Activated naive CD4-positive, alpha-beta T cell treated with anti-CD3 and anti-CD28 coated beads, Interleukin-2, amount 50 U/mL, for 72 hours (primary cell): Measurements from ENCODE around the gene CAPN13. TPM values are rescaled to one million over a fixed set of nuclear protein-coding genes. Genes with fewer than 3 reads are reported as not detected.

Experiments
- ATAC-seq, 2 donors: fragments of 150-1000 bp; cut with Tn5 transposase; 2 replicates each; pipeline ENCODE4 v1.10.0; 2021; ENCODE audit warnings: mild to moderate bottlenecking in 2 of 2, moderate library complexity in 2 of 2
- DNase-seq, 2 donors: peaks; one replicate each; pipeline ENCODE4 v3.0.0; 2021 to 2022; ENCODE audit warnings: low spot score in 2 of 2
- H3K27ac Mint-ChIP-seq, 2 donors: one replicate each; pipeline ENCODE4 v1.8.0; 2022; ENCODE audit warnings: mild to moderate bottlenecking in 2 of 2, mixed read lengths in 2 of 2
- H3K36me3 Mint-ChIP-seq, 2 donors: one replicate each; pipeline ENCODE4 v1.8.0; 2022; ENCODE audit warnings: mixed read lengths in 2 of 2
- H3K9me3 Mint-ChIP-seq, 2 donors: one replicate each; pipeline ENCODE4 v1.8.0; 2022; ENCODE audit warnings: mixed read lengths in 2 of 2
- total RNA-seq, 2 donors: library from RNA; stranded (reverse); gene quantifications; one replicate each; pipeline ENCODE4 v1.2.3, GENCODE V29; 2022

The CAPN13 gene, protein sequence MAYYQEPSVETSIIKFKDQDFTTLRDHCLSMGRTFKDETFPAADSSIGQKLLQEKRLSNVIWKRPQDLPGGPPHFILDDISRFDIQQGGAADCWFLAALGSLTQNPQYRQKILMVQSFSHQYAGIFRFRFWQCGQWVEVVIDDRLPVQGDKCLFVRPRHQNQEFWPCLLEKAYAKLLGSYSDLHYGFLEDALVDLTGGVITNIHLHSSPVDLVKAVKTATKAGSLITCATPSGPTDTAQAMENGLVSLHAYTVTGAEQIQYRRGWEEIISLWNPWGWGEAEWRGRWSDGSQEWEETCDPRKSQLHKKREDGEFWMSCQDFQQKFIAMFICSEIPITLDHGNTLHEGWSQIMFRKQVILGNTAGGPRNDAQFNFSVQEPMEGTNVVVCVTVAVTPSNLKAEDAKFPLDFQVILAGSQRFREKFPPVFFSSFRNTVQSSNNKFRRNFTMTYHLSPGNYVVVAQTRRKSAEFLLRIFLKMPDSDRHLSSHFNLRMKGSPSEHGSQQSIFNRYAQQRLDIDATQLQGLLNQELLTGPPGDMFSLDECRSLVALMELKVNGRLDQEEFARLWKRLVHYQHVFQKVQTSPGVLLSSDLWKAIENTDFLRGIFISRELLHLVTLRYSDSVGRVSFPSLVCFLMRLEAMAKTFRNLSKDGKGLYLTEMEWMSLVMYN
- not detected for total RNA-seq

DNA sequence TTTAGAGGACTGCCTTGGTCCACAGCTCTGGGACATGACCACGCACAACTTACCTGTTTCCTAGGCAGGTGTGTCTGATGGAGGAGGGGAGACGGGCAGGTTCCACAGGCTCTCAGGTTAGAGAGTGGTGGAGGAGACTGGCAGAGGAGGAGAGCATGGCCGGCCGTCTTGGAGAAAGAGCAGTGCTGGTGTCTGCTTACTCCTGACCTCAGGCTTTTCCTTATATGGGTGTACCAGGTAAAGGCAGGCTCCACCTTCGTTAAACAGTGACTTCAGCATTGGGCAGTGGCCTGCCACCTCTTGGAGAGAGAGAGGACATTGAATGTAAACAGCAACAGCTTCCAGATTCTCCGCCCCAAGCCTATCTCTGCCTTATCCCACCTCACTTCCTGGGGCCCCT lies at the start of gene CAPN13:
CAPN13 (minus strand) TSS at position 198 of the 400 bp plus-strand sequence. CDS start 20,121 bp downstream, outside the sequence.
- H3K27ac Mint-ChIP-seq: no peak within 1 kb of the TSS
- ATAC-seq (no peak), DNase-seq (no peak)
- no peaks in the 10 kb centered on the region for H3K9me3 Mint-ChIP-seq
- no peaks in the 10 kb centered on the region for H3K36me3 Mint-ChIP-seq

DNA sequence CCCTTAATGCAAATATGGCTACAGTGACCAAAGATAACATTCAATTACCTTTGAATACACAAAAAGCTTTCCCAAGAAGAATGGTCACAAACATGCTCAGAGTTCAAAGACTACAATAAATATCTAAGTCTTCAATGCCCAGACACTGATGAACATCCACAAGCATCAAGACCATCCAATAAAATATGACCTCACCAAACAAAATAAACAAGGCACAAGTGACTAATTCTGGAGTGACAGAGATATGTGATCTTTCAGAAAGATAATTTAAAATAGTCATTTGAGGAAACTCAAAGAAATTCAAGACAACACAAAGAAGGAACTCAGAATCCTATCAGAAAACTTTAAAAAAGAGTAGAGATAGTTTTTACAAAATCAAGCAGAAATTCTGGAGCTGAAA lies 40.6 kb upstream of the CAPN13 start:
- peaks cover 9 to 27% of the 10 kb centered on the region in 2 donors for H3K36me3 Mint-ChIP-seq

DNA sequence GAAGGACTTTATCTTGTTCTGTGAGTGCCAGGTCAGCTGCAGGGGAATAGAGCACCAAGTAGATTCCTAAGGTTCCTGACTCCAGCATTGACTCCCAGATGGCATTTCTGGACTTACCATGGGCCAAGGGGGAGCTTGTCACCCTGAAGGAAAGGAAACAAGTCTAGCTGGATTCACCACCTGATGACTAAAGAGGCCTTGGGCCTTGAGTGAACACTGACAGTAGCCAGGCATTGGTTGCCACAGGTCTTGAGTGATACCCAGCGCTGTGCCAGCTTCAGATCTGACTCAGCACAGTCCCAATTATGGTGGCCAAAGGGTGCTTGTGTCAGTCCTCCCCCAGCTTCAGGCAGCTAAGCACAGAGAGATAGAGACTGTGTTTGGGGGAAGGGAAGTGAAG lies 40.1 kb upstream of the CAPN13 start:
- H3K9me3 Mint-ChIP-seq: peaks cover 5 to 13% of the 10 kb centered on the region in 2 donors
- H3K27ac Mint-ChIP-seq: no peak overlapping the region
- DNase-seq (no peak), ATAC-seq (no peak)
- H3K36me3 Mint-ChIP-seq: peaks cover 9 to 27% of the 10 kb centered on the region in 2 donors

More for the DNA sequence above, 40.6 kb upstream of the CAPN13 start:
- Mint-ChIP-seq H3K27ac (no peak overlapping the region), H3K9me3 (peaks cover 5 to 13% of the 10 kb centered on the region in 2 donors)
- no peak for ATAC-seq
- no peak for DNase-seq

DNA sequence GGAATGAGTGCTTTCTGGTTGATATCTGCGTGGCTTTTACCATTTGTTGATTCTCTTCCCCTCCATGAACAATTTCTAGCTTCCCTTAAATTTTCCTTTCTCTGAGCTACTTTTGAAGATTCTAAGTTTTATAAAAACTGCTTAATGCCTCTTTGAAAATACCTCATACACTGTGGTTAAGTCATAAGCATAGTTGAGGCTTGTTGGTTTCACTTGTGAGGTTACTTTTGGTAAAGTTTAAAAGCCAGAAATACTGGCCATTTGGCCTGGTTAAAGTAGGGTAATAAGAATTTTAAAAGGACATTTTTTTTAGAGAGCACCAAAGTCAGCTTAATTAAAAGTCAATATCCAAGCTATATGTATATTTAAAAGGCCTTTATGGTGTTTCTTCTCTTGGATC lies 21.3 kb upstream of the CAPN13 start:
- ATAC-seq: no peak
- peaks cover 0 to 16% of the 10 kb centered on the region in 2 donors for H3K36me3 Mint-ChIP-seq
- DNase-seq: no peak
- peaks cover 5 to 16% of the 10 kb centered on the region in 2 donors for H3K9me3 Mint-ChIP-seq
- no peak overlapping the region for H3K27ac Mint-ChIP-seq

DNA sequence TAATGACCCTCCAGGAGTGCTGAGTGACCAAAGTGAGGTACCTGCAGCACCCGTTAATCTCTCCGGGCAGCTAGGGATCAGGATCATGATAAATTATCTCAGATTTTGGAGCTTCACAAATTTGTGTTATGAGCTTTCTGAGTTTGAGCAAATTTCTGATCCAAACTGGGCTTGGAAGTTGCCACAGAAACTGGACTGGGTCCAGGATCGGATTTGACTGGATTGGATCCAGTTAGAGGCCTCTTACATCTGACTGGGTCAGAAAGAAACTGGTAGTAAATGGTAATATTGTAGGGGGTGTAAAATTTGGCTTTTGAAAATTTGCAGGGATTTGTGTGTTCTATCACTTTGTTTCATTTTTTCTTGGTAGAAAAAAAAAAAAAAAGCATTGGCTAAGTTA lies 19.7 kb upstream of the CAPN13 start:
- H3K27ac Mint-ChIP-seq: peak overlapping the region in 1 of 2 donors; percentile 36
- ATAC-seq (no peak), DNase-seq (no peak)
- peaks cover 5 to 16% of the 10 kb centered on the region in 2 donors for H3K9me3 Mint-ChIP-seq
- H3K36me3 Mint-ChIP-seq: peaks cover 0 to 16% of the 10 kb centered on the region in 2 donors

DNA sequence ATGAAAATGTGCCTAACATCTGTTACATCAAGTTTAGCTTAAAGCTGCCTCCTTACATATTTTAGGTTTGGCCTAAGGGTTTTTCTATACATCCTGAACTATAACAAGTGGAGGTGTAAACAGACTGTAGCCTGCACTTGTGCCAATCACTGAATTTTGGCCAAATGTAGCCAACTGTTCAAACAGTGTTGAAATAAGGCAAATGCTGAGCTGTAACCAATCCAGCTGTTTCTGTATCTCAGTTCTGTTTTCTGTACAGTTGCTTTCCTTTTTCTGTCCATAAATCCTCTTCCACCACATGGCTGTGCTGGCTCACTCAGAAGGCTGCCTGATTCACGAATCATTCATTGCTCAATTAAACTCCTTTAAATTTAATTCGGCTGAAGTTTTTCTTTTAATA lies 19.2 kb upstream of the CAPN13 start:
- Mint-ChIP-seq H3K36me3 (peaks cover 0 to 16% of the 10 kb centered on the region in 2 donors), H3K9me3 (peaks cover 5 to 16% of the 10 kb centered on the region in 2 donors), H3K27ac (peak overlapping the region in 1 of 2 donors; percentile 36)
- ATAC-seq: no peak
- DNase-seq: no peak

DNA sequence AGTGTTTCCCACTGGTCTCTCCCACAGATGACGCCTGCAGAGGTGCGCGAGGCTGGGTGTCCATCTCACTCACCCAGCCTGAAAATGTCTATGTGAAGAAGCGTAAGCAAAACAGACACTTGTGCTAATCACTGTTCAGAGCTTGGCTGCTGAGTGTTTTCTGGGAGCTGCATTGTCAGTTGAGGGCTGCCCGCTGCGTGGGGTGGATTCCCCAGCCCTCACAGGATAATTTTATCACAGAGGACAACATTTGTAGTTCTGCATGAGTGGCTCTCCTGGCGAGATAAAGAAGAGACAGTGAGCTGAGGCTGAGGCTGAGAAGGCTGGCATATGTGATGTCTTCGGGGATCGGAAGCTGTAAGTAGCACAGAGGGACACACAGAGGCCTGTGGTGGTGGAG lies 16.2 kb upstream of the CAPN13 start:
- H3K9me3 Mint-ChIP-seq: peaks cover 0 to 4% of the 10 kb centered on the region in 2 donors
- peaks cover 0 to 7% of the 10 kb centered on the region in 2 donors for H3K36me3 Mint-ChIP-seq
- no peak overlapping the region for H3K27ac Mint-ChIP-seq
- ATAC-seq (no peak), DNase-seq (no peak)

DNA sequence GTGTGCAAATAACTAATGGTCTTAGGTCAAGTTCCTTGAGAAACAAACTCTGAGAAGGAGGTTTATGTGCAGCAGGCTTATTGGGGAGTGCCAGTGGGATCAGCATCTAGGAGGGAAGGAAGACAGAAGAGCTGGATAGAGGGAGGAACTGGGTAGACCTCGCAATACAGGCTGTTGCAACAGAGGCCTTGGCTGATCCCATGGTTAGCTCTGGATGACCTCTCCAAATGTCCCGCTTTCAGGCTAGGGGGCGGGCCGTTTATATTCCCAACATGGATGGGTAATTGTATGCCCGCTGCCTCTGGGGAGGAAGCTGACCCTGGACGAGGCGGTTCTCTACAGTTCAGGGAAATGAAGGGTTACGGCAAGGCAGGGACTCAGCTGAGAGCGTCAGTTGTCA lies 14.7 kb upstream of the CAPN13 start:
- Mint-ChIP-seq H3K27ac (no peak overlapping the region), H3K36me3 (peaks cover 0 to 5% of the 10 kb centered on the region in 2 donors), H3K9me3 (peaks cover 0 to 3% of the 10 kb centered on the region in 2 donors)
- DNase-seq (no peak), ATAC-seq (no peak)

DNA sequence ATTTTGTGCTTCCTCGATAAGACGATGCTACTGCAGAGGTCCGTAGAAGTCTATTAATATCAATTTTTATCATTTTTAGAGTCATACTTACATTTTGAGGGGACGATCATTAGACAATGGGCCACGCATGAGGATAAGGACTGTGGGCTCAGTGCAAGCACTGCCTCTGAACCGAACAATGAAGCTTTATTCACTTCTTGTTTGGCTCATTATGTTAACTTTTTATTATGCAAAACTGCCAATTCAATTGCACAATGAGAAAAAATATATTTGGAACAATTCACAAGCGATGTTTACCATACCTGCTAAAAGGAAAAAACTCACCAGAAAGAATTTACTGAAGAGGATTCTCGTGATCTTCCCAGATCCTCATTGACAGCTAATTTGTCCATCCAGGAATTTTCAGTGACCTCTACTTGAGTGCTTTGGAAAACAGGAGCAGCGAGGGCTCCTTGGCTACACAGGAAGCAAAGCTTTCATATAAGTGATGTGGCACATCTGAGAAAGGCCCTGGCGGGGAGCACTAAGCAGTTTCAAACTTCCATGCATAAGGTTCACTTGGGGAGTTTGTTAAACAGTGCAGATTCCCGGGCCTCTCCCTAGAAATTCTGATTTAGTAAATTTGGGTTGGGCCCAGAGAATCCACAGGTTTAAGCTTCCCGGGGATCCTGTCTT lies 13.3 kb upstream of the CAPN13 start:
- Mint-ChIP-seq H3K9me3 (no peaks in the 10 kb centered on the region), H3K27ac (no peak overlapping the region), H3K36me3 (no peaks in the 10 kb centered on the region)
- DNase-seq (no peak), ATAC-seq (no peak)

DNA sequence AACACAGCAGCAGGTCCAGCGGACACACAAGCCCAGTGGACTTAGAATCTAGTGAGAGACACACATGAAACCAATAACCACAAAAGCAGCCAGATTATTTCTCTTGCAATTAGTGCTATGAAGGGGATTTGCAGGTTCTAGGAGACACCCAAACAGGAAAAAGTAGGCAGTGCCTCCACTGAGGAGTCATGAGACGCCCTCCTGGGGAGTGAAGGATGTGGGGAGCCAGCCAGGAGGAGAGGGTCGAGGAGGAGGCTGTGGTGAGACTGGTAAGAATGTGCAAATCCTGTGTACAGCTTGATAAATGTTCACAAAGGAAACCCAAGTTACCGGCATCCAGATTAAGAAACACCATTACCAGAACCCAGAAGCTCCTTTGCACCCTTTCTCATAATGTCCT lies 2.7 kb upstream of the CAPN13 start:
- no peaks in the 10 kb centered on the region for H3K36me3 Mint-ChIP-seq
- DNase-seq (no peak), ATAC-seq (no peak)
- H3K27ac Mint-ChIP-seq: no peak overlapping the region
- H3K9me3 Mint-ChIP-seq: no peaks in the 10 kb centered on the region

DNA sequence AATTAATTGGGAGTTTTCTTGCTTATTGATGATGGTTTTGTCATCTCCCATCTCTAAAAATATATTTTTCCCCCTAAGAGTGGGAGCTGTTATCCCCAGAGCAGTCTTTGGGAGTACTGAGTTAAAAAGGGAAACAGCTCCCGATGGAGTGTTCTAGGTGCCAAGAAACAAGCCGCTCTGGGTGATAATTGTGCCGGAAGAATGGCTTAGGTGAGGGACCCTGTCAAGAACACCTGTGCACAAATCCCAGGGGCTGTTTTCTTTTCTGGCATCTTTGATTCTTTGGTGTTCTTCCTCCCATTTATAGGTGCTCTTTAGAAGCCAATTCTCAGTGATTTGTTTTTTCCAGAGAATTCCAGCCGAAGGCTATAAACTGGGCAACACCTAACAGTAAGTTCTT lies 1.4 kb upstream of the CAPN13 start:
- ATAC-seq (no peak), DNase-seq (no peak)
- Mint-ChIP-seq H3K36me3 (no peaks in the 10 kb centered on the region), H3K9me3 (no peaks in the 10 kb centered on the region), H3K27ac (no peak overlapping the region)

DNA sequence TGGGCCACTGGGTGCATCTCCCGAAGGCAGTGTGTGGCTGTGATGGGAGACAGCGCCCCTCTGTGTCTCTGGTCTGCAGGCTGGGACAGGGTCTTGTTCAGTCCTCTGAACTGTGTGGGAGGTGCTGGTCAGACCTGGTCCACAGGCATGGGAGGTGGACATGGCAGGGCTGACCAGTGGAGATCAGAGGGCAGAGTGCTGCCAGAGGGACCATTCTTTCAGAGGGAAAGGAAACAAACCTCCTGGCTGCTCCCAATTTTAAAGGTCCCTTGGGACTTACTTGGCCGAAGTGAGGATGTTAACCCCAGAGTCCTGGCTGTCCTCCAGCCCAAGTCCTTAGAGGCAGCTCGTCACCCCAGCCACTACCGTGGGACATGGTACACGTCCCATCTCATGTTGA lies 4.0 kb downstream of the CAPN13 start:
- DNase-seq (no peak), ATAC-seq (no peak)
- H3K36me3 Mint-ChIP-seq: no peaks in the 10 kb centered on the region
- H3K27ac Mint-ChIP-seq: no peak overlapping the region
- H3K9me3 Mint-ChIP-seq: no peaks in the 10 kb centered on the region

DNA sequence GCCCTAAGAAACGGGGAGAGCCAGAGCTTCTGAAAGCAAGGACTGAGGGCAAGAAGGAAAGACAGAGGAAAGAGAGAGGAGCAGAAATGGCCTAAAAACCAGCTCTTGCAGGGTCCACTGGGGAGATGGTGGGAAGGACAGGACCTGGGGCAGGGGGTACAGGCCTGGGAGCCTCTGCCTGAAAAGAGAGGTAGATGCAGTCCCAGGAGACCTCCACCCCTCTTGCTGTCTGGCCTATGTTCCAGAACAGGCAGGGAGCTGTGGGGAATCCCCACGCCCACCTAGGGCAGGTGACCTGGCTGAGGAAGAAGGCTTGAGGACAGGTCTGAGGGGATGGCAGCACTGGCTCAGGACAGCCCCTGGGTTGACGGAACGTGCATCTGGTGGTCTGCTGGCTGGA lies 4.6 kb downstream of the CAPN13 start:
- no peak for DNase-seq
- no peaks in the 10 kb centered on the region for H3K9me3 Mint-ChIP-seq
- H3K36me3 Mint-ChIP-seq: no peaks in the 10 kb centered on the region
- H3K27ac Mint-ChIP-seq: no peak overlapping the region
- no peak for ATAC-seq

DNA sequence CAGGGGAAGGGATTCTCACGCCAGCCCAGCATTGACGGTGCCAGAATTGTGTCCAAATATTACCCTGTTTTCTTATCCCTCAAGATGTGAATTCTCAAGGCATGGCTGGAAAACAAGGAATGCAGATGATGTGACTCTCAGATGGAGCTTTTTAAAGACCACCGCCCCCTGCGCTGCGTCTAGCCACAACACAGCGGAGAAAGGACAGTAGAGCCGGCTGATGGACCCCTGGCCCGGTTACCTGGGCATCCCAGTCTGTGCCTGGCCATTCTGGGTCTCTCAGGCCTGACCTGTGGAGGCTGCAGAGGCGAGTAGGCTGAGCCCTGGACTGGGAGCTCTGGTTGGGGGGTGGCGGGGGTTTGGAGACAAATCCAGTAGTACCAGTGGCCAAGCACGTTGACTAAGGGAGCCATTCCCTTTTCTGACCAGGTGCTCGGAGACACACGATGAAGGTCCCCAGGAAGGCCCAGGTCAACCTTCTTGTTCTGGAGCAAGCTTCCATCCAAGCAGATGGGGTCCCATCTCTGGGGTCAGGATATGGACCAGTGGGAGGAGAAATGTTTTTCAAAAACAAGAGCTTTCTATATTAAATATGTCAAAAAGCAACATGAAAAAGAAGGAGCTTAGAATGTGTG lies 5.3 kb downstream of the CAPN13 start:
- H3K36me3 Mint-ChIP-seq: no peaks in the 10 kb centered on the region

DNA sequence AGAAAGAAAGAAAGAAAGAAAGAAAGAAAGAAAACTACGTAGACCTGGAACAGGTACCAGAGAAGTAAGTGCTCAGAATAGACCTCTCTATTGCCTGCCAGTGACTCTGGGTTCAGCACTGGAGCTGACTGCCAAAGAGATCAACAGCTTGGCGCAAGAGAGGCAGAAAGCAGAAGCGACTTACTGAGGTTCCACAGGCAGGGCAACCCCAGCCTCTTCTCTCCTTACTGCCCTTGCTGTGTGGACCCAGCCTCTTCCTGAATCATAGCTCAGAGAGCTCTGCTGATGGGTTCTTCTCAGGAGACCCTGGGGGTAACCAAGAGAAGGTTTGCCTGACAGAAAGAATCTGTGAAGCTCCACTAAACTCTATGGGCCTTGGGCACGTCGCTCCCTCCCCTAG lies 7.1 kb downstream of the CAPN13 start:
- Mint-ChIP-seq H3K27ac (no peak overlapping the region), H3K9me3 (no peaks in the 10 kb centered on the region), H3K36me3 (no peaks in the 10 kb centered on the region)
- DNase-seq (no peak), ATAC-seq (no peak)

More for the DNA sequence above, 5.3 kb downstream of the CAPN13 start:
- no peak for DNase-seq
- Mint-ChIP-seq H3K9me3 (no peaks in the 10 kb centered on the region), H3K27ac (no peak overlapping the region)
- no peak for ATAC-seq

DNA sequence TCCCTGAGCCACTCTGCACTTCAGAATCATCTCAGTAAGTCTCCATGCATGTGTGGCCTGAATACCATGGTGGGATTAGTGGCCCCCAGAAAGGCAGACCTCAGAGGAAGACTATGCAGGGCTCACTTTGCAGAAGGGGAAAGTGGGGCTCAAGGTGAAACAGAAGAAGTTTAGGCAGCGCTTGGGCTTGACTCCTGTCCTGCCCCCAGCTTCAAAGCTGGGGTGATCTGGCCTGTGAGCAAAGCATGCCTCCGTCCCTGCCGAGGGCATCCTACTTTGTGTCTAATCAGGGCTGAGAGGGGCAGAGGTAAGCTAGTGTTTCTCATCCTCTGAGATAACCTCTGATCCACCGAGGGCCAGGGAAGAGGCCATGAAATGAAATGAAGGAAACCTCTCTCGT lies 7.9 kb downstream of the CAPN13 start:
- ATAC-seq (no peak), DNase-seq (no peak)
- Mint-ChIP-seq H3K9me3 (no peaks in the 10 kb centered on the region), H3K27ac (no peak overlapping the region), H3K36me3 (no peaks in the 10 kb centered on the region)

DNA sequence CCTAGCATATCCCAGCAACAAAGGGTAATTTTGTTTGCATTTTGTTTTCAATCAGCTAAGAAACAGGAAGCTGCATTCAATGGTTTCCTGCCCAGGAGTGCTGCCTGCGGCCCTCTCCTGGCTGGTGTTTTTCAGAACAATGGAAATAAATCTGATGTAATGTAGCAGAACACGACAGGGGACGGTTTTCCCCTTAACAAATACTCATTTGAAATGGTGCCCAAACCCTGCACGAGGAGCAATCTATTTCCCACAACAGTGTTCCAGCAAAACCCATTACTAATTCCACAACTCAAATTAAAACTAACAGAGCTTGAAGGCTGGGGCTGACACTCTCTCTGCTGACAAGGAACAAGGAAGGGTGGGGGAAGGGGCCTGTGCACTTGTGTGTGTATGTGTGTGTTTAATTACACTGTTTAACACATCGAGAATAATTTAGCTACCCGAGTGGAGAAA lies 8.7 kb downstream of the CAPN13 start:
- peak overlapping the region; percentile 40 to 47 for H3K27ac Mint-ChIP-seq
- no peaks in the 10 kb centered on the region for H3K9me3 Mint-ChIP-seq
- peak in 1 of 2 donors; percentile 66 for ATAC-seq
- DNase-seq: no peak
- H3K36me3 Mint-ChIP-seq: no peaks in the 10 kb centered on the region
